GM21515 (cell line): ENCODE data around the gene C2orf15.
"Not testable (repeated sequence)": the region's sequence is repeated elsewhere in the genome, so short reads cannot be mapped to it uniquely, and the experiment has no call there.

ENCODE experiments used
- ATAC-seq: cut with Tn5 transposase; IDR thresholded peaks from one replicate; pipeline ENCODE4 v1.9.1; 2021; ENCODE audit not compliant: unreplicated experiment

C2orf15 gene

DNA sequence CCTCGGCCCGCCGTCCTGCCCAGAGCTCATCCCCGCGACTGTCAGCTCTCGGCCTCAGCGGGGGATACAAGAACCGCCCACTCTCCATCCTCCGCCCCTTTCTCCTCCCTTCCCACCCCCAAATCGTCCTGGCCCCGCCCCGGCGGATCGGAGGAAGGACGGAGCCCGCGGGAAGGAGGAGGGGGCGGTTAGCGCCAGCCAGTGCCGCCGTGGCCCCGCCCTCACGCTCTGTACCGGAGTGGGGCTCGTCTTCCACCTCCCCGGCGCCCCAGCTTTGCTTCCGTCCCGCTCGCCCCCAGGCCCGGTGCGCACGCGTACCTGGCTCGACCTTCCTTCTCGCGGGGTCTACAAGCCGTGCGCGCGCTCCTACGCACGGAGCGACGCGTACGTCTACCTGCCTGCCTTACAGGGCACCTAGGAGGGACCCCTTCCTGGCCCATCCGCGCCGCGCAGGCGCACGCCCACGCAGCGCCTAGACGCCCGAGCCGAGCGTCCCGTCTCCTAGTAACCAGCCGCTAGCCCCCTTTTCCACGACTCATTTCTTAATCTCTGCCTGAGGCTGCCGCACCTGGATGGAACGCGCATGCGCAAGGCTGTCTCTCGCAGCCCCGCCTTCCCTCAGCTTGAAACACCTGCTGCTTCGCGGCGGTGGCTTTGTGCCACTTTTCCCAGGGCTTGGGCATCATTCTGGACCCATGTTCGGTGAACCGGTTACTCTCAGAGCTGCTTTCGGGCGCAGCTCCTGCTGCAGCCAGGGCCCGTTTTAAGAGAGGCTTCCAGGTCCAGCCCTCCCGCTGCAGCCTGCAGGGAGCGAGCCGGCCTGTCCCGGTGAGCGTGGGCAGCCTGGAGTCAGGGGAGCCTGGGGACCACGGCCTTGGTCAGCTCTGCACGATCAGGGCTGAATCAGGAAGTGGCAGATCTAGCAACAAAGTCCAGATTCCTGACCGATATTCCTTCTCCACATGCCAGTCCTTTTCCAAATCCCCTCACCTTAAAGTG lies at the start of gene C2orf15:
TSS of gene C2orf15 (plus strand) at position 598 of the 999 bp plus-strand sequence. CDS start 8,852 bp downstream, outside the sequence.
- ATAC-seq = peak; percentile 89

- no peak for ATAC-seq
Observed at GRCh38 chr2:99096728-99097127, 44.8 kb upstream of the C2orf15 start.

DNA sequence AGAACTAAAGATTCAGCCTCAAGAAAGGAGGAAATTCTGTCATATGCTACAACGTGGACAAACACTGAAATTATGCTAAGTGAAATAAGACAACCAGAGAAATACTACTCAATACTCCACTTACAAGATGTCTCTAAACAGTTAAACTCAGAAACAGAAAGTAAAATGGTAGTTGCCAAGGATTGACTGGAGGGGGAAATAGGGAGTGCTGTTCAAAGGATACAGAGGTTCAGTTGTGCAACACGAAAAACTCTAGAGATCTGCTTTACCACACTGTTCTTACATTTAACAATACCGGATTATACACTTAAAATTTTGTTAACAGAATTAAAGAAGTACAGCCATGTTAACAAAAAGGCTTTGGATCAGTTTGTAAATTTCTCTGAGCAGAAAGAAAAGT lies 39.8 kb upstream of the C2orf15 start:
- no peak for ATAC-seq

- no peak for ATAC-seq
Observed at GRCh38 chr2:99104006-99104405, 37.5 kb upstream of the C2orf15 start.

DNA sequence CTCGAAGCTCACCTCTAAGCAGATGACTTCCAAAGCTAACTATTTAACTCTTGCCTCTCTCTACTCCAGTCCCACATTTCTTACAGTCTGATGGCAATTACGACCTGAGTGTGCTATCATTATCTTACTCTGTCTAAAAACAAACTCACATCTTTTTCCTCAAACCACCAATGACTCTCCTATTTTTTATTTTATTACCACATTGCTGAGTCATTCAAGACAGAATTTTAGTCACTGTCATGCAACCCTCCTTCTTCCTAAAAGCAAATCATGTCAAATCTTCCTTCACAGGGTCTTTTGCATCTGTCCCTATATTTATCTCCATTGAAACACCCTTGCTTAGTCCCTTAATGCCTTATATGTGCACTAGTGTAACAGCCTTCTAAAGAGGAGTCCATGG lies 34.6 kb upstream of the C2orf15 start:
- ATAC-seq = no peak

DNA sequence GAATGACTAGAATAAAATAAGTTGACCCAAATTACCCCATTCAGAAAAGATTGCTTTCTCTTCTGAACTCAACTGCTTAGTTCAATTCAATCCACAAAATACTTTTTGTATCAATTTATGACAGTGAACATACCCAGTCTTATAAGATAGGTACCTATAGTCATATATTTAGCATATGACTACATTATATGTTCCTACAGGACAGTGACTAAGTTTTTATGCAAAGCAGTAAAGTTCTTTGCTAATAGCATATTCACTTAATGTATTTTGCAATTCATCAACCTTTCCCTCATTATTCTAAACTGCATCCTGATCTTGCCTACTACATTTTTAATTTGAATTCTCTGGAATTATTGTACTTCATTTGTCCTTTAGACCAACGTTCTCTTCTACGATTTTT lies 30.3 kb upstream of the C2orf15 start:
- no peak for ATAC-seq

GRCh38 chr2:99111945-99112344 lies 29.6 kb upstream of the C2orf15 start:
- no peak for ATAC-seq

- no peak for ATAC-seq
Observed at GRCh38 chr2:99112617-99113016, 28.9 kb upstream of the C2orf15 start.

- ATAC-seq = no peak
Observed at GRCh38 chr2:99127981-99128380, 13.5 kb upstream of the C2orf15 start.

DNA sequence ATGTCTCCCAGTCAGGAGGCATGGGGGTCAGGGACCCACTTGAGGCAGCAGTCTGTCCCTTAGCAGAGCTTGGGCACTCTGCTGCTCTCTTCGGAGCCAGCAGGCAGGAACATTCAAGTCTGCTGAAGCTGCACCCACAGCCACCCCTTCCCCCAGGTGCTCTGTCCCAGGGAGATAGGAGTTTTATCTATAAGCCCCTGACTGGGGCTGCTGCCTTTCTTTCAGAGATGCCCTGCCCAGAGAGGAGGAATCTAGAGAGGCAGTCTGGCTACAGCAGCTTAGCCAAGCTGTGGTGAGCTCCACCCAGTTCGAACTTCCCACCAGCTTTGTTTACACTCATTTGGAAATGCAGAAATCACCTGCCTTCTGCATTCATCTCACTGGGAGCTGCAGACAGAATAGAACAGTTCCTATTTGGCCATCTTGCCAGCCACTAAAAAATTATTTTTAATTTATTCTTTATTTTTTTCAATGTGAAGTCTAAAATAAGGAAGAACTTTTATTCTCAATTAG lies 6.4 kb upstream of the C2orf15 start:
- ATAC-seq = not testable (repeated sequence)

- ATAC-seq = no peak
Observed at GRCh38 chr2:99139003-99139402, 2.5 kb upstream of the C2orf15 start.

DNA sequence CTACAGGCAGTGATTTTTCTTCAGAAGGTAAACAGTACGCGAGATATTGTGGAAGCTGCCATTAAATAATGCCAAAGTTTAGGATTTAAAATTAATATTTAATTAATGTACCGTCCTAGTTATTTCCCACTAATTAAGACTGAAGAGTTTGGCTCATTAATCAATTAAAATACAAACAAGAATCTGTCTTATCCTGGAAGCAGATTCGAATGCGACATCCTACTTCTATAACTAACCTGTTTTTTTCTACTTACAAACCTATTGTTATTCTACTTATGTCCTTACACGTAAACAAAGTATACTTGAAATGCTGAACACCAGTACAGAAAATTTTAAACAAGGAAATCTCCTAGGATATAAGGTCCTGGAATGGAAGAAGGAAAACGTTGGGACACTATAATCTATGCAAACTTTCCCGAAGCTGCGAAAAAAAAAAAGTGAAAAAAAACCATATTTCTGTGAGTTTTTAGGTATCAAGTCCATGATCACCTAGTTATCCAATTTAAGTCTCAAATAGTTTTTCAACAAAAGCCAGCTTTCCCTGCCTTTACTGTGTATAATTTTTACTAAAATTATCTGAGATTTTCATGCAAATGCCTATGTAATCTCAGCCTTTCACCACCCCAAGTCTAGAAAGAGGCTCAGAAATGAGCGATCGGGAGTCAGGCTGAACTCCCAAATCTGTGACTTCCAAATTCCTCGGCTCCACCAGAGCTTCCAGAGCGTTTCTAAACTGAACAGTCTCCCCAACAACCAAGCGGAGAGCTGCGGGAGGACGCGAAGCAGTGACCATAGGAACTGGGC lies 1.2 kb upstream of the C2orf15 start:
- ATAC-seq = no peak

DNA sequence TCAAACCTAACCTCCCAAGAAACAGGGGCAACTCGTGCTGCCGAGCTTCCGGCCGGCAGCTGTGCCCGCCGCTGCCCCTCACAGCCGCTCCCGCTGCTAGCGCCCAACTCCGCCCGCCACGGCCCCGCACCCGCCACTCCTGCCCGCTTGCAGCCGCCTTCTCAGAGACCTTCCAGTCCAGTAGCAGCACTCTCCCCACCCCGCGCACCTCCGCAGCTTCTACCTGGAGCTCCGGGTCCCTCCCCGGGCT lies 722 bp upstream of the C2orf15 start:
- ATAC-seq = peak; percentile 30

DNA sequence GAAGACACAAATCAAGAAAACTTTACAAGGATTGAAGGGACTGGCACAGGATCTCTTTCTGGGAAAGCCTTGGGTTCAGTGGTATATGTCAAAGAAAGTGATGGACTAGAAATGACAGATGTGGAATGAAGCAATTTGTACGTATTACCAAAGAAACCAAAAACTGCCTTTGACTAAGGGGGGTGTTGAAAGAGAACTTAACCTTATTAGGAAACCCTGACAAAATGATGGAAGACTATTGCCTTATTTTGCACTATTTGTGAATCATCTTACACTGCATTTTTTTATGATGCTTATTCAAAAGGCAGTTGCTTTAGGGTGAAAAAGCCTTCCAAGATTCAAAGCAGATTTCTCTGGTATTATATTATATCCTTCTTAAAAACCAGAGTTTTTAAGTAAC lies 9.2 kb downstream of the C2orf15 start:
- ATAC-seq = no peak

DNA sequence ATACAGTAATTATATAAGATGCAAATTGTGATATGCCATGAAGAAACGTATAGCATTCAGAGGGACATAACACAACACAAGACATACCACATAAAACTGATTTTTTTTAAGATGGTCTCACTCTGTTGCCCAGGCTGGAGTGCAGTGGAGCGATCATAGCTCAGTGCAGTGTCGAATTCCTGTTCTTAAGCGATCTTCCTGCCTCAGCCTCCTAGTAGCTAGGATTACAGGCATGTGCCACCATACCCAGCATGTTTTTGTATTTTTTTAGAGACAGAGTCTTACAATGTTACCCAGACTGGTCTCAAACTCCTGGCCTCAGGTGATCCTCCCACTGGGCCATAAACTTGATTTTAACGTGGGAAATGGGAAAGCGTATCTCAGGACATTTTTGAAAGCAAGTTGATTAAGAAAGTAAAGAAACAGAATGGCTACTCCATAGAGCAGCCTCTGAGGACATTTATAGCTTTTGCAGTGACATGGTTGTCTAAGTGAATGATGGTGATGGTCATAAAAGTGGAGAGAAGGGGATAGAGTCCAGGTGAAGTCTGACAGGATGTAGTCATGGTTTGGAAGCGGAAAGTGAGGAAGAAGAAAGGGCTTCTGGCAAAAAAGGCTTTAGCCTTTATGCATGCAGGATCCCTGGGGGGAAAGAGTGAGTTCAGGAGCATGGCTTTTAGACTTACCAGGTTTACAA lies 10.8 kb downstream of the C2orf15 start:
- ATAC-seq = no peak

DNA sequence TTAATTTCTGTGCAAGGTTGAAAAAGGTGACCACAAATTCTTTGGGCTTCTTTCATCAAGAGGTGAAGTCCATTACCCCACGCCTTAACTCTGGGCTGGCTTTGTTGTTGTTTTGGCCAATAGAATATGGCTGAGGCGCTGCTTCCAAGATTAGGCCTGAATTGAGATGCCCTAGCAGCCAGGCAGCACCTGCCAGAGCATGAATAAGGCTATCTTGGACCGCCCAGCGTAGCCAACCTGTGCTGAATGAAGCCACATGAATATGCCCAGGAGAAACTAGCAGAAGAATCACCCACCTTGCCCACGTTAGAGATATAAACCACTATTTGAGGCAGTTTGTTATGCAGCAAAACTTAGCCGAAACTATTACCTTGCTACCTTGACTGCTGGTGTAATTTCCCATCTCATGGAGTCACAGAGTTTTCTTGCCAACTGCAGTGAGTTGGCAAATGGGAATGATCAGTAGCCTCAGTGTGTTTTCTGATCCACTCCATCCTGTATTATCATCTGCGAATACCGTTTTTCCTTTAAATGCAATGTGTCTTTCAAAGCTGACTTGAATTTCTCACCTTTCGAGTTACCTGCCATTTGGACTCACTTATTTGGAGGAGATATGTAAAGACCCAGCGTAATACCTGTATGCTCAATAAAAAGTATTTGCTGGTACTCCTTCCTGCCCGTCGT lies 12.6 kb downstream of the C2orf15 start:
- no peak for ATAC-seq

- peak; percentile 93 for ATAC-seq
Observed at GRCh38 chr2:99154643-99155536, 13.4 kb downstream of the C2orf15 start, which contains the start of the genes LIPT1 and TSGA10. TSS of gene LIPT1 (plus strand) at chr2:99154967. CDS start at chr2:99161958, 6,991 bp downstream. TSS of gene TSGA10 (minus strand) at chr2:99154942. CDS start at chr2:99109439, 45,503 bp downstream.

- ATAC-seq = no peak
Observed at GRCh38 chr2:99156891-99157290, 15.4 kb downstream of the C2orf15 start.

DNA sequence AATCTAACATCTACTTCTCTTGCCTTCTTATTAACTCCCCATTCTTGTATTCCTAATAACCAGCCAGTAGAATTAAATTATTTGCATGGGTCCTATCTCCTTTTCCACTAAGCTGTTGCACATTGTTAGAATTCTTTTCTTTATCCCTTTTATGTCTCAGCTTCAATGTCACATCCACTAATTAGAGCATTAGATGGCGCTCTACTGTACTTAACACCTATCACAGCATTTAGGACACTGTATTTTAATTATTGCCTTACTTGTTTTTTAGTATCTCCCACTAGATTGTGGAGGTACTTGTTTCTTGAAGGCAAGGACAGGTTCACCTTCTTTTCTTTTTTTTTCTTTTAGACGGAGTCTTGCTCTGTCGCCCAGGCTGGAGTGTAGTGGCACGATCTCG lies 17.1 kb downstream of the C2orf15 start:
- ATAC-seq = no peak
